Stimulated activated CD8-positive, alpha-beta memory T cell treated with anti-CD3 and anti-CD28 coated beads, Interleukin-2, amount 100 ng/mL, for 48 hours (primary cell): ENCODE results near the gene STAT5B.

Source experiments
- DNase-seq, 2 donors: peaks; one replicate each; pipeline ENCODE4 v3.0.0-alpha.2; 2020; ENCODE audit warnings: low read depth in 2 of 2

Gene STAT5B

DNA sequence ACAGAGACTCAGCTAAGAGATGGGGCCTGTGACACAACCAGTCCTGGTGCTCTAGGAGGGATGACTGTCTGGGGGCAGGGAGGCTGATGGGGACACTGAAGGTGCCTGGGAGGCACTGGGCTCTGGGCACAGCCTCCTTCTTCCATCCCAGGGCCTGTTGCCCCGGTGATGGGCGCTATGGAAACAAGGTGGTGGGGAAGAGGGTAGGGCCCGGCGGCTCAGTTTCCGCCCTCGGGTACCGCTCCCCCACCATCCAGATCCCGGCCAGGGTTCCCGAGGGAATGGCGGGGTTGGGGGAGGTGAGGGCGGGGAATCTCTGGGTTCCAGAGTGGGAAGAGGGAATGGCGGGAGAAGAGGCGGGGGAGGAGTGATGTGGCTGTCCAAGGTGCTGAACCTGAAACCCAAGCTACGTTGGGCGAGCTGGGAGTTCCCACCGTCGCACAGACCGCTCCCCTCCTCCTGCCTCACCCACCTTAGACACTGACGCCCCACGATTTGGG lies 96.2 kb downstream of the STAT5B start:
- no peak for DNase-seq

DNA sequence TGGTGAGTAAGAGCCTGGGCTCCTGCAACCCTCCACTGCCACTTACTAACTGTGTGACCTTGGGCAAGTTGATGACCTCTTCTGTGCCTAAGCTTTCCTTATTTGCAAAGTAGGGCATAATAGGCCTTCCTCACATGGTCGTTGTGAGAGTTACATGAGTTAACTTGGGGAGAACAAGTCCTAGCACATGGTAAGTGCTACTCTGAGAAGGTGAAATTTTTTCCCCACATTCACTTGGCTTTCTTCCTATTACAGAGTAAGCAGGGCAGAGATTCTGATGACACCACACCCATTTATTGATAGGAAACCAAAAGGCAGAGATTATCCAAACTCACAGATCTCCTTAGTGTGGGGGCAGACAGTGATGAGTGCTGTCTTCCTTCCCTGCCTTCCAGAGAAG lies 96.9 kb downstream of the STAT5B start:
- no peak for DNase-seq

DNA sequence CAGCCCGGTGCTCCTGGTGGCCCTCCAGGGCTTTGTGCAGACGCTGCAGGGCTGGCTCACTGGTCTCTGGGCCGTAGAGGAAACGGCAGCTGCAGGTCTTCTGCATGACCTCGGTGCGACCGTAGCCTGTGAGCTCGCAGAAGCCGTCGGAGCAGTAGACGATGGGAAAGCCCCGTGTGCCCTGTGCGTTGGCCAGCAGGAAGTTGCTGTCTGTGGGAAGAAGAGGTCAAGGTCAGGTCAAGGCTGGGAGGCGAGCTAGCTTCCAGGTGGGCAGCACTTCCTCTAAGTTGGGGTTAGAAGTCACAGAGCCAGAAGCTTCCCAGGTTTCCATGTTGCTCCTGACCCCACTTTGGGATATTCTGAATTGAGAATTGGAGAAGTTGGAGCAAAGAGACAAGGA lies 97.4 kb downstream of the STAT5B start:
- DNase-seq, result no peak

DNA sequence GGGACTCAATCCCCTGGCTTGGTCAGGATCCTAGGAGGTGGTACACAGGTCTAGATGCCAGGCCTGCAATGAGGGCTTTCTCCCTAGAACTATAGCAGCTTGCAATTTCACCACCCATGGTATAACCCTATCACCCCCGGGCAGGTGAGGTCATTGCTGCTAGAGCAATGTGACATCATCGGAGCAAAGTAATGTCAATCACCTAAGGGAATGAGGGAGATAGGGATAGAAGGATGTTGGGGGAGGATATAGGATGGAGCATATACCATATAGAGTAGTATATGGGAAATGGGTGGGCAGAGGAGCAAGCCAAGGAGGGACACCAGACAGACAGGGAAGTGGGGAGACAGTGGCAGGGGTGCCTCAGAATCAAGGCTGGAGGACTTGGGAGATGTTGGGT lies 98.5 kb downstream of the STAT5B start:
- no peak for DNase-seq

DNA sequence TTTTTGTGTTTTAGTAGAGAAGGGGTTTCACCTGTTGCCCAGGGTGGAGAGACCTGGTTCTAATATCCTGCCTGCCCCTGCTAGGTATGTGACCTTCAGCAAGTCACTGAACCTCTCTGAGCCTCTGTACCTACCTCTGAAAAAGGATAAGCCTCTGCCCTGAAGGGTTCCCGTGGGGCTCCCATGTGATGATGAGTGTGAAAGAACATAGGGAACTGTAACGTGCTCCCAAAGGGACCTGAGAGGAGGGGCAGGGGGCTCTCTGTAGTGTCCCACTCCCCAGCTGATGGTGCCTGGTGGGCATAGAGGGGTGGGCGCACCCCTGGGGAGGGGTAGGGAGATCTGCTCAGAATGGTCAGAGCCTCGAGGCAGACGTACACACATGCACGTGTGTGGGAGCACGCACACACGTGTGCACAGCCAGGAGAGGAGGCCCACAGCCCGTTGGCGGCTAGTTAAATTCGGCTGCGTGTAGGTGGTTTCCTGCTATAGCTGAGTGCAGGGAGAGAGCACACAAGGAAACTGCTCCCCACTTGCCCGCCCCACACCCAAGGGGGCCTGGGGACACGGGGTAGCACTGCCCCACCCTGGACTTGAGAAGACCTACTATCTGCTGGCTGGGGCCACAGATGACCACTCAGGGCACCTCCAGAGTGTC lies 101.9 kb downstream of the STAT5B start:
- DNase-seq, result no peak

DNA sequence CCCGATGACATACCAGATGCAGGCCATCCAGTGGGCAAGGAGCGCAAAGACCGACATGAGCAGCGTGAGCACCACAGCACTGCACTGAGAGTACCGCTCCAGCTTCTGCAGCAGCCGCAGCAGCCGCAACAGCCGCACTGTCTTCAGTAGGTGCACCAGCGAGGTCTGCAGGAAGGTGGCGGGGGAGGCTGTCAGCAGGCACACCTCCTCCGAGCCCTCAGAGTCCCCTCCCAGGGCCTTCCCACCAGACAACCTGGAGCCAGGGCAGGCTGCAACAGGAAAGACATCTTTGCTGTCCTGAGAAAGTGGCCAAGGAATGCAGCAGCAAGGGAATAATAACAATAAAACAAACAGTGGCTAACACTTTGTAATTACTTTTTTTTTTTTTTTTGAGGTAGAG lies 104.4 kb downstream of the STAT5B start:
- no peak for DNase-seq

DNA sequence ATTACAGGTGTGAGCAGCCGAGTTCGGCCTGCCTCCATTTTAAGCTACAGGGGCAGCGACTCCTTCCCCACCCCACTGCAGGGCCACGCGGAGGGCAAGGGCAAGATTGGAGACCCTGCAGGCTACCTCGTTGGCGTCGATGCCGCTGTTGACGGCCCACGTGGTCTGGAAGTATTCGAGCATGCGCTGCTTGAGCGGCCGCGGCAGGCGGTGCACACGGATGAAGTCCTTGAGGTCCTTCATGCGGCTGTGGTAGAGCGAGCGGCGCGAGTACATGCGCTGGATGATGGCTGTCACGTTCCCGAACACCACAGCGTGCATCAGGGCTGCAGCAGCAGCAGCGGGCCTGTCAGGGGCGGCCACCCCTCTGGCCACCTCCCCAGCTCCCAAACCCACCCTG lies 106.8 kb downstream of the STAT5B start:
- DNase-seq, result no peak

DNA sequence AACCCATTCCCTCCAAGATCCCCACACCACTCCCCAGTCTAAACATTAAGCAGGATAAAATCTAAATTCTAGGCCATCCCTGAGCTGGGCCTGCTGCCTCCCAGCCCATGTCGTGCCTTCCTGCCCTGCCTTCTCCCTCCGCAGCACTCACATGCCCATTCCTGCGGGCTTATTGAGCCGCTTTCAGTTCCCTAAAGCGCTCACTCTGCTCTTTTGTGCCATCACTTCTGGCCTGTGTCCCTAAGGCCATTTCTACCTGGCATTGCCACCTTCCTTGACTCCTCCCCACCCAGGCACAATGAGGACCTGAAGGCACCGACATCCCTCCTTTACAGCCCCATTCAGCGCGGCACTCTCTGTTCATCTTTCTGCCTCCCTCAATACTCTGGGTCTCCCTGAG lies 108.4 kb downstream of the STAT5B start:
- no peak for DNase-seq

DNA sequence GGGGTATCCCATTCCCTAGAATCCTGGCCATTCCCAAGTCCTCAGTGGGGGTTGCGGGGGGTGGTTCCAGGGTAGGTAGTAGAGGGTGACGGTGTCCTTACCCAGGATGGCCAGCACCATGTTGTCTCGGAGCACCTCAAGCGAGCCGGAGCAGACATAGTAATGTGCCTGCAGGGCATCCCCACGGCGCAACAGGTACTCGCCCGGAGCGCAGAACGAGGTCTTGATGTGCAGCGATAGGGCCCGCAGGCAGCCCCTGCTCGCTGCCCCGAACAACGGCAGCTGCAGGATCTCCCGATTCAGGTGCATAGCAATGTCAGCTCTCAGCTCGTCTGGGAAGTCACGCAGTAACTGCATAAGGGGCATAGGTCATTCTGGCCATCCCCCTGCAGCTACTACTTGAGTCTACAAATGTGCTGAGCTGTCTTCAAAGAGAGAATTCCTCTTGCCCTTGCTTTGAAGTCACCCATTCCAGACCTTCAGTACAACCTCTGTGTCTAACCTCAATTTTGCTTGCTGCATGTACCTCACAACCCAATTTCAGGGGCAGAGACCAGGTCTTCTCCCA lies 109.9 kb downstream of the STAT5B start:
- DNase-seq, result no peak

DNA sequence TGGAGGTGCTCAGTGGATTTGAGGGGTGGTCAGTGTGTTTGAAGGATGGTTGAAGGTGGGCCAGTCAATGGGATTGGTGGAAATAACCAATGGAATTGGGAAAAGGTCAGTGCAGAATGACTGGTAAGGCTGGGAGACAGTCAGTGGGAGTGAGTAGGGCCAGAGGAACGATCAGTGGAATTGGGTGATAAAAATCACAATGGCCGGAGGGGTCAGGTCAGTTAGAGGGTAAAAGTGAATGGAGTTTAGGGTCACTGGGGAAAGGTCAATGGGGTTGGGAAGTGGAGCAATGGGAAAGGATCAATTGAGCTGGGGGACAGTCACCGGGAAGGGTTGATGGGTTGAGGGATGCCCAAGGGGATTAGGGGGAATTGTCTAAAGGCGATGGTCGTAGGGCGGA lies 110.4 kb downstream of the STAT5B start:
- DNase-seq, result no peak

DNA sequence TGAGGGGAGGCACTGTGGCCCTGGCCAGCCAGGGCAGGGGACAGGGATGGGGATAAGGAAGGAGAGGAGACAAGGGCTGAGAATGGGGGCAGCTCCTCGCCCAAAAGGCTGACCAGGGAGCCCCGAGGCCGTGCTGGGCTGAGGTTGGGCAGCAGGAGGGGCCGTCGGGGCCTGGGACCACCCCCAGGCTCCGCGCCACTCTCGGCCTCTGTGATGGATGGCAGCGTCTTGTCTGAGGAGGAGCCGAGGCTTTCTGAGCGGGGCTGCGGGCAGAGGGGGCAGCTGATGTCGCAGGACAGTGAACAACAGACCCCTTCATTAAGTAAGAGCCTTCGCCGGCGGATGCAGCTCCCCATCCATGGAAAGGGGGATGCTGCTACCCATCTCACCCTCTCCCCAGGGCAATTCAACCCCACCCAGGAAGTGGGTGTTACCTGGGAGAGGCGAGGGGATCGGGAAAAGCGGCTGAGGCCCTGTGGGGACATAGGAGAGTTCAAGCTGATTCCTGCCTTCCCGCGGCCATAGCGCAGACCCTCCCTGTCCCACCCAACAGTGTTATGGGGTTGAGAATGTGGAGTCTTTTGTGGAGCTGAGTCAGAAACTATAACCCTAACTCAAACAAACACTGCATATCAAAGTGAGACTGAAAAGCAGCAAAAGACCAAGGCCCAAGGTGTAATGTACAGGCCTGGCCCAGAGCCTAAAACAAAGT lies 112.3 kb downstream of the STAT5B start:
- DNase-seq, result no peak

DNA sequence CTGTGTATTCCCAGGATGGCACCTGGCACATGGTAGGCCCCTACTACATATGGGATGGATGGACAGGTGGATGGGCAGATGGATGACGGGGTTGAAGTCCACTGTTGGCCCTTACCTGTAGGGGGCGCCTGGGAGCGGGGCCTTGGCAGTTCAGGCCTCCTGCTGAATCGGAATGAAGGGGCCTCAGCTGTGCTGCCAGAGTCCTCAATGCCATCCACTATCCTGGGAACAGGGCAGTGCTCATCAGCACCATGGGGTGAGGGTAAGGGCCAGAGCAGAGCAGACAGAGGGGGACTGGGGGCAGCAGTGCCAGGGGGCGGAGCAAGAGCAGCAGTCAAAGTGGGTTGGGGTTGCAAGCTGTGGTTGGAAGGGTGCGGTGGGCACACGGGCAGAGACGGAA lies 113.1 kb downstream of the STAT5B start:
- DNase-seq, result peak in 1 of 2 donors; percentile 58

DNA sequence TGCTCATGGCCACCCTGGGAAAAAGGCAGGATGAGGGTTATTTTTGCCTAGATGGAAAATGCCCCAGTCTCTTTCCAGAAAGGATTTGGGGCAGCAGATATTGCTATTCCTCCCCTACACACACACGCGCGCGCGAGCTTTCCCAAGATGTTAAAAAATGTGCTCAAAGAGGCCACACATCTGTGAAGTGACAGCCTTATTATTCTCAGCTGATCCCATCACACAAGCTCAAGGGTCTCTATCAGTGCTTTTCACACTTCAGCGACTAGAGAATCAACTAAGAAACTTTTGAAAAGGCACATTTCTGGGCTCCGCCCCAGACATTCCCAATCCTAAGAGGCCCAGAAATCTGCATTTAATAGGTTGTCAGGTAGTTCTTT lies 115.7 kb downstream of the STAT5B start:
- DNase-seq, result no peak

DNA sequence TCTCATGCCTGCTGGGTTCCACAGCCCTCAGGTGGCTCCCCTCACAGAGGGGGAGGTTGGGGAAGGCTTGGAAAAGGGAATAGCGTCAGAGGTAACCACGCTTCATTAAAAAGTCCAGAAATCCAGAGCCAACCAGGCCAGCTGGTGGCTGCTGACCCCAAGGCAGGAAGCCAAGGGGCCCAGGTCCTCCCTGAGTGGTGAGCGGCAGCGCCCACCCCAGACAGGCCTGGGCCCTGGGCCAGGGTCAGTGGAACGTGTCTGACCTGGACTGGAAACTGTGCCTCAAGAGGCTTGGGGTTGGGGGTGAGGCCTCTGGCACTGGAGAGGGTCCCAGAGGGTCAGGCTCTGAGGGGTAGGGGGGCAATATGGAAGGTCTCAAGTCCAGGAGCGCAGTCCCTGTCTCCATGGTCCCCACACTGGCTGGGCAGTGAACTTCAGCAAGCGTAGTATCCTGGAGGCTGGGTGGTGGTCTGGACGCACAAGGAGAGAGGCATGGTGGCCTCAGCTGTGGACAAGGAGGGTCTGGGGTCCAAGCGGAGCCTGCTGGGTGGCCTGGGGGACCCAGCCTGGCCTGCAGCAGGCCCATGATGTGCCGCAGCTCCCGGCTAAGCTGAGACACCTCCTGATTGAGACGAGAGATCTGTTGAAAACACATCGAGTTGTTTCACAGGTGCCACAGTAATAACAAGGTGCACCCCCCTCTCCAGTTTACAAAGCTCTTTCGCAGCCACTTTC lies 116.2 kb downstream of the STAT5B start:
- DNase-seq, result no peak

DNA sequence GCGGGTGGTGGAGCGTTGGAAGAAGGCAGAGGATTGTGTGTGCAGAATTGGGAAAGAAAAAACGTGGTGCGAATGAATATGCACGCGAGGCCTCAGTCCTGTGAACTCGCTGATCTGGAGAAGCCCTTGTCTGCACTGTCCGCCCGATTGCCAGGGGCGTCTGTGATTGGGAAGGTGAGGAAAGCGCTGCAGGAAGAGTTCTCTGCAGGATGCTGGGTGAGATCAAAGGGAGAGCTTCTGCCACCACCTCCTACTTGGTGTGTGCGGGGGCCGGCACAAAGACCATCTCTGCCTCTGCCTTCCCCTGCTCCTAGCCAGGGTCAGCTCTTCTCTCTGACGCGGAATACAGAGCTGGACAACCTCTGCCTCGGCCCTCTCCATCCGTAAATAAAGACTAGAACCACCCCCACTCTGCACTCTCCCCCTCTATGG lies 120.6 kb downstream of the STAT5B start:
- DNase-seq, result no peak

DNA sequence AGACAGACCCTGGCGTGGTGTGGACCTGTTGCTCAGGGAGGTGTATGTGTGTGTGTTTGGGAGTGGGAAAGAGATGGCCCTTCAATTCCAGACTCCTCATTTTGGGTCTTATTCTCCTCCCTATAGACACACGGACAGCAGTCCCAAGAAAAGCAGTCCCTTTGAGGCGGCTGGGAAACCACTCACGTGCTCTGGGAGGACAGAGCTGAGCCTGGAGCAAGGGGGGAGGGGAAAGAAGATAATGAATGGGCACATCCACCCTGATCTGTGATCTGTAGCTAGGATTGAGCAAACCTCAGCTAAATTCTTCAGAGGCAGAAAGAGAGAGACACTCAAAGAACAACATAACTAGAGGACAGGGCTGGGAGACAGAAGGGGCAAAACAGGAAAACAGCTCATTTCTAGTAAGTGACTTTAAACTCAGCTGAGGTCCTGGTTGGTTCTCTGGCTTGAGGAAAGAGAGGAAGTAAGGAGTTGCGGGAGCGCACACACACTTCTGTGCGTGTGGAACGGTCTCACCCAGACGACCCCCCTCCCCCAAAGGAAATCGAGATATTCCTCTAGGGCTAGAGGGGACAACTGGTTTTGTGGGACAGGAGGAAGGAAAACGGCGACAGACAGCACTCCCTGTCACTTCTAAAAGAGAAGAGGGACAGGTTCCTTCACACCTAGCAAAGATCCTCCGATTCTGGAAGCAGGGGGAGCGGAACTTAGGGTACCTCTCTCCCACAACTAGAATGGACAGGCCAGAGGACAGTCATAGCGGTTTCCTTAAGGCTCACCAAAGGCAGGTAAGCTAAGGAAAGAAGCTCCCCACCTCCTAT lies 122.1 kb downstream of the STAT5B start:
- DNase-seq, result no peak
